ENCODE results near the gene STK38. TPM values are rescaled to one million over a fixed set of nuclear protein-coding genes. Genes with fewer than 3 reads are reported as not detected.
"Not testable (repeated sequence)": the region's sequence is repeated elsewhere in the genome, so short reads cannot be mapped to it uniquely, and the experiment has no call there.

Gene STK38
- total and polyA plus RNA-seq, 8 donors: 39.6 to 47.4 (median 42.2) TPM

GRCh38 chr6:36593569-36594028 lies 46.3 kb upstream of the STK38 start:
- intact Hi-C loops (cut with DNase I): no loop called here
- H3K27me3 ChIP-seq: no peaks in the 10 kb centered on the region
- H3K4me1 ChIP-seq: peaks cover 15 to 29% of the 10 kb centered on the region in 2 donors
- TF ChIP-seq CTCF (IDR thresholded peaks at IDR 0.05): no peak
- H3K4me3 ChIP-seq: peak overlapping the region; percentile 49 to 64
- peak in 2 of 4 donors; percentile 67 to 69 for DNase-seq
- no peaks in the 10 kb centered on the region for H3K9me3 ChIP-seq
- H3K27ac ChIP-seq: peak overlapping the region; percentile 98 to 99
- H3K36me3 ChIP-seq: peaks cover 2 to 23% of the 10 kb centered on the region in 2 donors
- ATAC-seq: peak; percentile 34

GRCh38 chr6:36592221-36592655 lies 45.0 kb upstream of the STK38 start:
- intact Hi-C loops (cut with DNase I): no loop called here

GRCh38 chr6:36590237-36590636 lies 43.0 kb upstream of the STK38 start:
- Histone ChIP-seq H3K36me3 (no peaks in the 10 kb centered on the region), H3K4me3 (no peak overlapping the region), H3K27ac (no peak overlapping the region), H3K27me3 (no peaks in the 10 kb centered on the region), H3K4me1 (peaks cover 0 to 8% of the 10 kb centered on the region in 2 donors), H3K9me3 (no peaks in the 10 kb centered on the region)
- intact Hi-C loops (cut with DNase I): no loop called here
- ATAC-seq: no peak
- TF ChIP-seq CTCF (IDR thresholded peaks at IDR 0.05): no peak
- no peak for DNase-seq

More at GRCh38 chr6:36592221-36592655, 45.0 kb upstream of the STK38 start:
- H3K4me1 ChIP-seq: peaks cover 2 to 15% of the 10 kb centered on the region in 2 donors
- TF ChIP-seq CTCF (IDR thresholded peaks at IDR 0.05): no peak
- peaks cover 0 to 9% of the 10 kb centered on the region in 2 donors for H3K36me3 ChIP-seq
- no peak overlapping the region for H3K4me3 ChIP-seq
- H3K27ac ChIP-seq: no peak overlapping the region
- DNase-seq: no peak
- H3K9me3 ChIP-seq: no peaks in the 10 kb centered on the region
- no peak for ATAC-seq
- H3K27me3 ChIP-seq: no peaks in the 10 kb centered on the region

- H3K4me3 ChIP-seq; intact Hi-C loops (cut with DNase I); ATAC-seq; H3K27me3 ChIP-seq; H3K36me3 ChIP-seq; H3K4me1 ChIP-seq; H3K9me3 ChIP-seq; DNase-seq; H3K27ac ChIP-seq: not testable (repeated sequence)
Measured at GRCh38 chr6:36589025-36589400, 41.7 kb upstream of the STK38 start.

- H3K4me3 ChIP-seq: no peak overlapping the region
Measured at GRCh38 chr6:36586606-36587005, 39.3 kb upstream of the STK38 start.

More at GRCh38 chr6:36586606-36587005, 39.3 kb upstream of the STK38 start:
- no peak for TF ChIP-seq CTCF (IDR thresholded peaks at IDR 0.05)
- intact Hi-C loops (cut with DNase I): no loop called here
- Histone ChIP-seq H3K4me1 (no peaks in the 10 kb centered on the region), H3K9me3 (no peaks in the 10 kb centered on the region), H3K27me3 (no peaks in the 10 kb centered on the region), H3K27ac (no peak overlapping the region), H3K36me3 (no peaks in the 10 kb centered on the region)
- ATAC-seq: no peak
- DNase-seq: no peak
